GM21390 (cell line): ENCODE measurements around the gene LRRC15.

Source experiments
- ATAC-seq: cut with Tn5 transposase; IDR thresholded peaks from one replicate; pipeline ENCODE4 v1.9.1; 2021; ENCODE audit not compliant: unreplicated experiment

The LRRC15 gene

DNA sequence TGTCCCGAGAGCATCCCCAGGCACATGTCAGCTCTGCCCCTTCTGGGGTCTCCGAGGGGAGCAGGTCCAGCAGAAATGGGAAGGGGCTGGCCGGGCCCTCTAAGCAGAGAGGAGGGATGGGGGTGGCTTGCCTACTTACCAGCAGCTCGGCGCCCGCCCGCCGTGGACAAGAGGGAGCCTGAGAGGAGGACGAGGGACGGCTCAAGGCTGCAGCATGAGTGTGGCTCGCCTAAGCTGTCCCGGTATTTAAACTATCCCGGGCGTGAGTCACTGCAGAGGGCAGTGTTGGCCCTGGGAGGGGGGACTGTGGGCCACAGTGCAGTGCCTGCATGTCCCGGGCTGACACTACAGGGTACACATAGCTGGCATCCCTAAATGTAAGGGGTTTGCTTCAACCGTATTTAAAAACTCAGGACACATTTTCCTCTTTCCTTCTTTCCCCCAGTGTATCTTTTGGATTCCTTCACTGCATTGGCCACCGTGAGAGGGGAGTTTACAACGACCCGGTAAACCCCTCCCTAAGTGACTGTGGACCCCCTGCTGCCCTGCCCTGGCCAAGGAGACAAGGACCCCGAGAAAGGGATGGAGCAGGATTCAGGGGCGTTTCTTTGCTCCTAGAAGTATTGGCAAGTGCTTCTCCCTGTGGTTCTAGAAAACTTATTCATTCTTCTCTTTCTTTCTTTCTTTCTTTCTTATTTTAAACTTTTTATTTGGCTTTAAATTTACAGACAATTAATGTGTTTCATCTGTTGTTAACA lies at the start of gene LRRC15:
Gene LRRC15, minus strand, starts transcription at position 222 of the 758 bp plus-strand sequence. CDS start 8,700 bp downstream, outside the sequence.
- no peak for ATAC-seq

DNA sequence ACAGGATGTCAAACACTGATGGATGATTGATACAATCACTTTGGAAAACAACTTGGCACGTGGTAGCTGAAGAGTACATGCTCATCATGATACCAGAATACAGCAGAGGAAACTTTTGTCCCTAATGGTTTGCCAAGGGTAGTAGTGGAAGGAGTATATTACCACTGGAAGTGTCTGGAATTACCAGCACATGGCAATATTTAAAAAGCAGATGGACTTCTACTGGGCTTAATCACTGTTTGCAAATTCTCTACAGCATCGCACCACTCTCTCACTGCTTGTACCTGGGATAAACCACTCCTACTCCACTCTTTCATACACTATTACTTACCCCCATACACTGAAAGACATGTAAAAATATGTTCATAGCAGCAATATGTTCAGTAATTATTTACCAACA lies 49.1 kb upstream of the LRRC15 start:
- ATAC-seq, result no peak

DNA sequence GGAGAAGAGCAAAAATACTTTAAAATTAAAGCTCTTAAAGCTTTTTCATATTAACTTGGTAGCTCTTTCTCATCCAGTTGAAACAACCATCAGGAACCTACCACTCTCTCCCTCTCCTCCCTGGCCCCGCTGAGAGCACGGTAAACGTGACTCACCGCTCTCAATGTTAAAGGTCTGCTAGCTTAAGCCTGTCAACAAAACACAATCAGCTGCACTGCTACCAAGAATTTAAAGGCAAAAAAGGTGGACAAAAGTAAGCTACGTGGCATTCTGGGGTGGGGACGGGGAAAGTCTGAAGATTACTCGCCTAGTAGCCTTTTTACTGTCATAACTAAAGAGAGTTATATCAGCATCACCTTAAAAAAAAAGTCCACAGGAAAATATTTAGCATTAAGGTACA lies 37.9 kb upstream of the LRRC15 start:
- ATAC-seq, result no peak

DNA sequence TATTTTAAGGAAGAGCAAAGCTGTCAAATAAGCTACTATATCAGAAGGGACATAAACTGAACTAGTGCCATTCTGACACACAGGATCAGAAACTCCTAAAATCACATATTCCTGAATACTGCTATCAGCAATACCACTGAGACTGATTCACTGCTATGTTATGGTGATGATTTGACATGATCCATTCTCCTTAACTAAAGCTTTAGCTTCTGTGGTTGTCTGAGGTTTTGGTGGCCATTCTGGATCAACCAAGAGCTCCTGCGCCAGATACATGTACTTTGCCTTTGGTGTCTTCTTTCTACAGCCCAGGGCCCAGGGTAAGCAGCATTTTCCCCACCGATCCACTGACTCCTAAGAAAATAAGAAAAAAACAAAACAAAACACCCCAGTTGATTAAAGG lies 36.2 kb upstream of the LRRC15 start:
- no peak for ATAC-seq

DNA sequence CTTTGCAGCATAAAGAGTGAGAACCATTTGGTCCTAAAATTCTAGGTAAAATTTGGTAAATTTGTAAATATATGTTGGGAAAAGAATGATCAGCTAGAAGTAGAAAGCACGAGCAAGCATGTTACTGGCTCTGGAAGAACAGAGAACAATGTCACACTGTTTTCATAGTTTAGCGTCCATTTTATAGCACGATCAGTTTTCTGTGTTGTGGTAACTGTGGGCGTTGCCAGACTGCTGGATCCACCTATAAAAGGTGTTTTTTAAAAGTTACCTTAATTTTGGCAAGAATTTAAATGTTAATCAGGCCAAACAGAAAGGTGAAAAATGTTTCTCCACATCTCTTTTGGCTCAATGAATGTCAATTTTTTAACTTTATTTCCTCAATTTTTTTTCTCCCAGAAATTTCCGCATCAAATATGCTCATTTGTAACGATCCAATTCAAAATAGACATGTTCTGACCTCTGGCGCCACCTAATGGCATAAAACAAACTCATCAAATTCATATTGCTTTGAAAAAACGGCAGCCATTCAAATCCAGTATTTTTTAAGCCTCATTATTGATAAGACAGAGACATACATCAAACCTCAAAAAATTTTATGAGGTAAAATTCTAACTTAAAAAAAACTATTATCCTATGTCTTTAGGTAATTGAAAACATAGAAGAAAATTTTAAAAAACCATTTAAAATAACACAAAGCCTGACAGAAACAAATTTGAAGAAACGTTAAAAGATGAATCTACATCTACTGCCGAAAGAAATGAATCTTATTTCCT lies 35.0 kb upstream of the LRRC15 start:
- no peak for ATAC-seq

DNA sequence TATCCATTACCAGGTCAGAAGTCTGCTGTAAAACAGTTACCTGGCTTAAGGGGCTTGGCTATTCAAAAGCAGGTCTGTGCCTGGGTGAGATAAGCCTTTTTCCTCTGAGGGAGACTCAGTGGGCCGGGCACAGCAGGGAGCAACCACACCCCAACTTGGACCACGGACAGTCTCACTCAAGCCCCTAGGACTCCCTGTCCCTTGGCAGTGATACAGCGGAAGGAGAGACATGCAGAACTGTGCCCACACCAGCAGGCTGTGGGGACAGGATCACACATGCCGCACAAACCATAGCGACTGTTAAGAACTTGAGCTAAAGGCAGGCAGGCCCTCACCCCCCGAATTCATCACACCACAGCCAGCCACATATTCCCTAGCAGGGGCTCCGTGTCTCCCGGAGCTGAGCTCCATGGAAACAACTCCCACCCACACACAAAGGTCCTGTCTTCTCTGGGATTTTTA lies 32.4 kb upstream of the LRRC15 start:
- no peak for ATAC-seq

DNA sequence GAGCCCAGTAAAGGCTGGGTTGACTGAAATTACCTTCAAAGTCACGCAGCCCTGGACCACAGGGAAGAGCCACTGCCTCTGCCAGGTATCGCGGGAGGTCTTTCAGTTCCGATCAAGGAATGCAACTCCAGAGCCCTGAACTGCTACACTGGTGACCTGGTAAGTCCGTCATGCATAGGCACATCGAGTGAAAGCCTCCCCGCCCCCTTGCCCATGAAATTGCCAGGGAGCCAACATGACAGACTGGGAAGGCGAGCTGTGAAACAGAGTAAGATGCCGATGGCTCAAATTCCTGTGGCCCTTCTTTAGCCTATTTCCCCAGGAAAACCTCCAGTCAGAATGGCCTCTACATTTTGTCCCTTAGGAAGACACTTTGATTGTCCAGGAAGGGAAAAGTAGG lies 31.8 kb upstream of the LRRC15 start:
- ATAC-seq, result no peak

DNA sequence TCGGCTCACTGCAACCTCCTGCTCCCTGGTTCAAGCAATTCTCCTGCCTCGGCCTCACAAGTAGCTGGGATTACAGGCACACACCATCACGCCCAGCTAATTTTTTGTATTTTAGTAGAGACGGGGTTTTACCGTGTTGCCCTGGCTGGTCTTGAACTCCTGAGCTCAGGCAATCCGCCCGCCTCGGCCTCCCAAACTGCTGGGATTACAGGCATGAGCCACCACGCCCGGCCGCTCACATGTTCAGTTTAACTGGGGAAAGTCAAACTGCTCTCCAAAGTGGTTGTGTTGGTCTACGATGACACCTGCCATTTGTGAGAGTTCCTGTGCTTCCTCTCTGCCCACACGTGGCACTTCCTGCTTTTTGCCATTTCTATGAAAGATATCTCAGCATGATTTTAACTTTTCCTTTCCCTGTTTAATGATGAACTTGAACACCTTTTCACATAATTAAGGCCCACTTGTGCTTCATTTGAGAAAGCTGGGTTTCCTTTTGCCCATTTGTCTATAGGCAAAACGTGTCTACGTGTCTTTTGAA lies 30.4 kb upstream of the LRRC15 start:
- ATAC-seq, result no peak

DNA sequence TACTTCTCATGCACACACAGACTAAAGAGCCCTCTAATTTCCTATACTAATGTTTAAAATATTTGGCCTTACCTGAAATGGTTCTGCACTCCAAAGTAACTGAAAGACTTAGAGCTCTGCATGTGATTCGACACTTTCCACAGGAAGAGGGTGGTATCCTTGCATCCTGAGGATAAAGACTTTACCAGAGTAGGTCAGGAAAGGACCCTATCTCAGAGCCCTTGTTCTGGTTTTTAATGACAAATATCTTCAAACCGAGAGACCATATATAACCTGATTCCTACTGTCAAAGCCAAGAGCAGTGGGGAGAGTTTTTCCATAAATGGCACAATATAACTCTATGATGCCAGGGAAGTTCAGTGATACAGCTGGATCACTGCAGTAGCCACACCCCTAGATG lies 29.6 kb upstream of the LRRC15 start, which contains the start of gene GP5:
Gene GP5, minus strand, starts transcription at position 101 of the 400 bp plus-strand sequence. CDS start 984 bp downstream, outside the sequence.
- no peak for ATAC-seq

DNA sequence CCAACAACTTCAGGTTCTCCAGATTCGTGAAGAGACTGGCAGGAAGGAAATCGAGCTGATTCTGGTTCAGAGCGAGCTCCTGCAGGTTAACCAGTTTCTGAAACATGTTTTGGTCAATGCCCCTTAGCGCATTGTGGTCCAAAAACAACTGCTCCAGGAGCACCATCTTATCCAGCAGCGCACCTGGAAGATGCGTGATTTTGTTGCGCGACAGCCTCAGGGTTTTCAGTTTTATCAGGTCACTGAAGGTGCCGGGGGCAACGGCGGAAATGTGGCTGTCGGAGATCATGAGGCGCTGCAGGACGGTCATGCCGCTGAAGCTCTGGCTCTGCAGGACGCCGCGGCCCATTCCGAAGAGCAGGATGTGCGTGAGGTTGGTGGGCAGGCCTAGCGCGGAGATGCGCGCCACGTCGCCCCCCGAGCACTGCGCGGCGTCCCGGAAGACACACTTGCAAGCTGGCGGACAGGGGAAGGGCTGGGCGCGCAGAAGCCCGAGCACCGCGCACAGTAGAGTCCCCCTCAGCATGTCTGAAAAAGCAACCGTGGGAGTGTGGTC lies 28.3 kb upstream of the LRRC15 start:
- ATAC-seq, result no peak

DNA sequence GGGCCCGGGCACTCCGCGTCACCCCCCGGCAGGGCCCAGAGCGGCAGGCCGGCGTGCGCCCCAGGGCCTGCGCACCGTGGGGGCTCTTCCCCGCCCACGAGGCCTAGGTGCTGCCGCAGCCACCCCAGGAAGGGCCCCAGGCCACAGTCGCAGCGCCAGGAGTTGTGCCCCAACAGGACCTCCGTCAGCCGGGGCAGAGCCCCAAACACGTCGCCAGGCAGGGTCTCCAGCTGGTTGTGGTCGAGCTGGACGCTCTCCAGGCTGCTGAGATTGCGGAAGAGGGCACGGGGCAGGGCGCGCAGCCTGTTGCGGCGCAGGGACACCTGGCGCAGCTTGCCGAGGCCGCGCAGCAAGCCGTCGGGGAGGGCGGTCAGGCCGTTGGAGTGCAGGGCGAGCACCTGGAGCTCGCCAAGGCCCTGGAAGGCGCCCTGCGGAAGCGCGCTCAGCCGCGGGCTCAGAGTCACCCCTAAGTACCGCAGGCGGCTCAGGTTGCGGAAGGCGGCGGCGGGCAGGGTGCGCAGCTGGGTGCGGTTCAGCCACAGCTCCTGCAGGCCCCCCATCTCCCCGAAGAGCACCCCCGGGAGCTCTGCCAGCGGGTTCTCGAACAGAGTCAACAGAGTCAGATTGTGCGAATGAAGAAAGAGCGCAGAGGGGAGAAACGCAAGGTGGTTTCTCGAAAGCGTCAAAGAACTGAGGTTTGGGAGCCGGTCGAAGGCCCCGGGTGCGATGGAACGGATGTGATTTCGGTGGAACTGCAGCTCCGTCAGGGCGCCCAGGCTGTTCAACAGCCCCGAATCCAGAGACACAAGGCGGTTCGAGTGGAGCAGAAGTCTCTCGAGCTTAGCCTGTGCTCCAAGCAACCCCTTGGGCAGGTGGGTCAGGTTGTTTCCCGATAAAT lies 27.6 kb upstream of the LRRC15 start:
- ATAC-seq, result no peak

DNA sequence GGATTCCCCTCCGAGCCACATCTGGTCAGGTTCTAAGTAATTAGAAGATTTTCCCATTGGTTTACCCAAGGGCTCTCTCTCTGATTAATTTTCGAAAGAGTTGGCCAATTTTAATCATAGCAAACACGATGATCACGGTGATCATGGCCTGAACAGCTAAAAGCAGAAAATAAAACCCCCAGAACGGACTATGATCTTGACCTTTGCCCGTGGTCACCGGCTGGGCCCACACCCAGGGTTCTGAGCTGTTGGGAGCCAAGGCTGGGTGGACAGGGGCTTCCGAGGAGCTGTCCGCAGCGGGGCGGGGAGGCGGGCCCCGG lies 27.0 kb upstream of the LRRC15 start:
- no peak for ATAC-seq

DNA sequence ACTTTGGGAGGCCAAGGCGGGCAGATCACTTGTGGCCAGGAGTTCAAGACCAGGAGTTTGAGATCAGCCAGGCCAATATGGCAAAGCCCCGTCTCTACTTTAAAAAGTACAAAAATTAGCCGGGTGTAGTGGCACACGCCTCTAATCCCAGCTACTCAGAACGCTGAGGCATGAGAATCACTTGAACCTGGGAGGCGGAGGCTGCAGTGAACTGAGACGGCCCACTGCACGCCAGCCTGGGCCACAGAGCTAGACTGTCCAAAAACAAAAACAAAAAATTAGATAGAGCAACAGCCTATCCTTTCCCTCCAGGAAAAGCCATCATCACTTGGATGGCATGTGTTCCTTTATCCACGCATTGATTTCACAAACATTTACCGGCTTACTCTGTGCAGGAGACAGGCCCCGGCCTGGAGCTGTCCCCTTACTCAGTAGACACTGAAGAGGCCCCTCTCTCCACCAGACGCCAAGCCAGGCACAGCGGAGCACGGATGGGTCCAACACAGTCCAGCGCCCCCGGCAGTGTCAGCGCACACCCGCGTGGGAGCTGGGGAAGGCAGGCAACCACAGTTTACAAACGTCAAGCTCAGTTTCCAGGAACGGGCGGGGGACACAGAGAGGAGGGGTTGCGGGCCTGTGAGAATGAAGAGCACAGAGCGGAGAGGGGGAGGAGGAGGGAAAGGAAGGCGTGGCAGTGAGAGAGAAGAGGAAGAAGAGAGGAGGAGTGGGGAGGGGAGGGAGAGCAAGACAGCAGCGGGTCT lies 26.4 kb upstream of the LRRC15 start:
- no peak for ATAC-seq

DNA sequence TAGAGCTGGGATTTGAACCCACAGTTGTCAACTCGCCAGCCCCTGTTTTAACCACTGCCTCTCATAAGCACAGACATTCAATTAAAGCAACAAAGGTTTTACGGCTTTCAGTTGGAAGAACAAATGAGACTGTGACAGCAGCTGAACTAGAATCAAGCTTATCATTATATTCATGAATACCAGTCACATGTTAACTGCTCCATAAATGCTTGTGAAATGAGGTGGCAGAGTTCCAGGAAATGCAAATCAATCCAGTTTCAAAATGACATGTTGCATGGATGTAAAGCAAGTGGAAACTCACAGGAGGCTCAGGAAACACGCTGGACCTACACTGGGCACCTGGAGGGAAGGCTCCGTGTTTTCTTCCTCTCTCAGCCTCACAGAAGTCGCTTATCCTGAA lies 25.7 kb upstream of the LRRC15 start:
- ATAC-seq, result no peak

DNA sequence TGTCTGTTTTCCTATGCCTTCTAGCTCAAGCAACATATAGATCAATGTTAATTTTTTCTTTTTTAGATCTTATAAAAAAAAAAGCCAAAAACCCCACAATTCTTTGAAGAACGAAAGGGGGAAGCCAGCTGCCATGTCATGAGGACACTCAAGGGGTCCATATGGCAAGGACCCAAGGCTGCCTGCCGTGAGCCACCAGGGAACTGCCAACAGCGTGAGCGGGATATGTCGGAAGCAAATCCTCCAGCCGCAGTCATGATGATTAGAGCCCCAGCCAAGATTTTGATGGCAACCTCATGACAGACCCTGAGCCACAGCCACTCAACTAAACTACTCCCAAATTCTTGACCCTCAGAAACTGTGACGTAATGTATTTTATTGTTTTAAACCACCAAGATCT lies 23.0 kb upstream of the LRRC15 start:
- ATAC-seq, result no peak

DNA sequence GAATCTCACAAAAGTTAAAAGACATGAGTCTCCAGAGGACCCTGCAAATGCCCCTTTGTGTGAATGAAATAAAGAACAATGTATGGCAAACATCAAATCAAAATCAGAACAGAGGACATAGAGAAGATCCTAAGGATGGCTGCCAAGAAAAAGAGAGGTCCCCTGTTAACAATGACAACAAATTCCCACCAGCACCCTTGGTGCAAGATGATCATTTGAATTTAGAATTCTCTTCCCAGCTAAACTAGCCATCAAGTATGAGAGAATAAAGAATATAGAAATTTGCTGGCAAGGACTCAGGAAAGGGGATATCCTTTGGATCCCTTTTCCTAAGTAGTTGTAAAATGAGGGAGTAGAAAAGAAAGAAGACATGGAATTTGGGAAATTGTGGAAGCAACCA lies 21.3 kb upstream of the LRRC15 start:
- ATAC-seq, result no peak

DNA sequence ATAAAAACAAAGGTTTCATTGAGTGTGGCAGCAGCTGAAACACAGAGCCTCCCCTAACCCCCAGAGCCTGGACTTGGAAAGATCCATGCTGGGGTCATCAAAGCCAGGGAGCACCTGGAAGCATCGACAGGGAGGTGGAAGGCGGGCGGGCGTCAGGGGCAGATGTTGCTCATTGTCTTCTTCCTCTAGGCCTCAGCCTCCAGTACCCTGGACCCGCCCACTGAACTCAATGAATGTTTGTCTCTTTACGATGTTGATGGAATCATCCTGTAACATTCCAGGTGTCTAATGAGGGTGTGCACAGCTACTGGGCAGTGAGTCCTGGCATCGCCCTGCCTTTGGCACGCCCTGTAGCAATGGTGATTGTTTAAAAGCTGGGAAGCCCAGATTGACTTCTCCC lies 19.7 kb upstream of the LRRC15 start:
- ATAC-seq, result no peak

DNA sequence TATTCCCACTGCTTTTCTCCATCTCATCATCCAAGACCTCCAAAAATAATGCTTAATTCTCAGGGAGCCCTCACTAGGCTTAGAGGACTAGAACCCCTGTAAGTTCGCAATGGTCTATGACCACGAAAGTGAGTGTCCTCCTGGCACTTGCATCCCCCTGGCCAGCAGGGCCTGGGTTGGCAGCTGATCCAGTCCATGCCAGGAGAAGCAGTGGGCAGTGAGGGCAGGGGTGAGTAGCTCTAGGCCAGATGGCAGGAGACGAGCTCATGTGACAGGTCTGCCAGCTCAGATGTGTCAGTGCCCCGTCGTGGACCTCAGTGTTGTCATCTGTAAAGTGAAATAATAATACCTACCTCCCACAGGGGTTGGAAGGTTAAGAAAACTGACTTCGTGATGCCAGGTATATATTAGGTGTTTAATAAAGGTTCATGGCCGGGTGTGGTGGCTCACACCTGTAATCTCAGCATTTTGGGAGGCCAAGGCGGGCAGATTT lies 18.4 kb upstream of the LRRC15 start:
- no peak for ATAC-seq

DNA sequence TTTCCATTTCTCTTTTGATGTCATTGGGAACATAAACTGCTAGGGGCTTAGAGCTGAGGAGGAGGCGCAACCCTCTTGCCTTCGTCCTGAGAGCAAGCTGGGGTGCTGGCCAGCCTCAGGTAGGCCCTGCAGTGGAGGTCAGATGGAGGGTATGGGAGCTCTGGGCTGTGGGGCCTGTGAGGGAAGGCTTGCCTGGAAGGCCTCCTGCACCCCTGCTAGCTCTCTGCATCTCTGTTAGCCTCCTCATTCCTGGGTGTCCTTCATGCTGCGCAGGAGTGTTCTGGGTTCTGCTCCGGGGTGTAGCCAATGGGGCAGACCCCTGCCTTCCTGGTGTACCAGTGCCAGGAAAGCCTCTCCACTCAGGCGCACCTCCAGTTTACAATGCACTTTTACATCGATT lies 17.7 kb upstream of the LRRC15 start:
- ATAC-seq, result no peak

DNA sequence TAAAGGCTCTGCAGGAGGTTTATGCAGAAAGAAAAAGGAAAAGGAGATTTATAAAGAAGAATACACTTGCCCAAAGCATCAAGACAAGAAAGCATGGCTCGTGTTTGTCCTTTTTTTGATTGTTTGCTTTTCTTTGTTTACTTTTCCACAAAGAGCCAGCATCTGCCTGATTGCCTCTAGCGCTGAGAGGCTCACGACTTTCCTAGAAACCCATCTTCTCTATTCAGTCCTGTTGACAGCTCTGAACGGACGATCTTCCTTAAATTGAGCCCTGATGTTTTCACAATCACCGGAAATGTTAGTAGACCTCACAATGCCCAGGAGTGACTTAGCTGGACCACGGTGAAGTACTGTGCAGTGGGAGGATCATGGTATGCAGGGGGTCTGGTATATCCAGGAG lies 17.1 kb upstream of the LRRC15 start:
- ATAC-seq, result no peak
